HG02642 (cell line): ENCODE data around the gene ZKSCAN3.
"Not testable (repeated sequence)": the region's sequence is repeated elsewhere in the genome, so short reads cannot be mapped to it uniquely, and the experiment has no call there.

ENCODE experiments used
- ATAC-seq: cut with Tn5 transposase; IDR thresholded peaks from one replicate; pipeline ENCODE4 v1.9.1; 2021; ENCODE audit warnings: mild to moderate bottlenecking; ENCODE audit not compliant: unreplicated experiment, poor library complexity

The ZKSCAN3 gene

GRCh38 chr6:28349892-28350737 lies at the start of gene ZKSCAN3:
ZKSCAN3 (plus strand) TSS chr6:28349947; CDS start chr6:28359587, 9,640 bp downstream.
- ATAC-seq = peak; percentile 95

GRCh38 chr6:28303570-28303969 lies 46.2 kb upstream of the ZKSCAN3 start:
- ATAC-seq = peak; percentile 71

- not testable (repeated sequence) for ATAC-seq
Measured at GRCh38 chr6:28306363-28306762, 43.4 kb upstream of the ZKSCAN3 start.

GRCh38 chr6:28311139-28311823 lies 38.5 kb upstream of the ZKSCAN3 start:
- ATAC-seq = no peak

GRCh38 chr6:28312939-28313338 lies 36.8 kb upstream of the ZKSCAN3 start:
- no peak for ATAC-seq

- ATAC-seq = no peak
Measured at GRCh38 chr6:28315628-28316027, 34.1 kb upstream of the ZKSCAN3 start.

GRCh38 chr6:28317866-28318265 lies 31.9 kb upstream of the ZKSCAN3 start:
- ATAC-seq = not testable (repeated sequence)

GRCh38 chr6:28322661-28323060 lies 27.1 kb upstream of the ZKSCAN3 start:
- no peak for ATAC-seq

GRCh38 chr6:28323813-28324424 lies 25.8 kb upstream of the ZKSCAN3 start:
- no peak for ATAC-seq

GRCh38 chr6:28326371-28326948 lies 23.3 kb upstream of the ZKSCAN3 start:
- ATAC-seq = no peak

- no peak for ATAC-seq
Measured at GRCh38 chr6:28330041-28330440, 19.7 kb upstream of the ZKSCAN3 start.

GRCh38 chr6:28333047-28333446 lies 16.7 kb upstream of the ZKSCAN3 start:
- no peak for ATAC-seq

GRCh38 chr6:28333599-28334018 lies 16.1 kb upstream of the ZKSCAN3 start:
- no peak for ATAC-seq

- no peak for ATAC-seq
Measured at GRCh38 chr6:28334286-28335039, 15.3 kb upstream of the ZKSCAN3 start.

GRCh38 chr6:28335040-28335563 lies 14.6 kb upstream of the ZKSCAN3 start:
- no peak for ATAC-seq

- ATAC-seq = peak; percentile 93
Measured at GRCh38 chr6:28335564-28336283, 14.0 kb upstream of the ZKSCAN3 start, which contains the start of gene ZSCAN31. ZSCAN31 (minus strand) TSS chr6:28336148; CDS start chr6:28329683, 6,465 bp downstream.

- no peak for ATAC-seq
Measured at GRCh38 chr6:28336284-28337120, 13.2 kb upstream of the ZKSCAN3 start.

- no peak for ATAC-seq
Measured at GRCh38 chr6:28337121-28337520, 12.6 kb upstream of the ZKSCAN3 start.
